ENCODE results near the gene RERG.
A peak's percentile ranks its signal among the peaks of the same experiment; 100 is the strongest.

The RERG gene

DNA sequence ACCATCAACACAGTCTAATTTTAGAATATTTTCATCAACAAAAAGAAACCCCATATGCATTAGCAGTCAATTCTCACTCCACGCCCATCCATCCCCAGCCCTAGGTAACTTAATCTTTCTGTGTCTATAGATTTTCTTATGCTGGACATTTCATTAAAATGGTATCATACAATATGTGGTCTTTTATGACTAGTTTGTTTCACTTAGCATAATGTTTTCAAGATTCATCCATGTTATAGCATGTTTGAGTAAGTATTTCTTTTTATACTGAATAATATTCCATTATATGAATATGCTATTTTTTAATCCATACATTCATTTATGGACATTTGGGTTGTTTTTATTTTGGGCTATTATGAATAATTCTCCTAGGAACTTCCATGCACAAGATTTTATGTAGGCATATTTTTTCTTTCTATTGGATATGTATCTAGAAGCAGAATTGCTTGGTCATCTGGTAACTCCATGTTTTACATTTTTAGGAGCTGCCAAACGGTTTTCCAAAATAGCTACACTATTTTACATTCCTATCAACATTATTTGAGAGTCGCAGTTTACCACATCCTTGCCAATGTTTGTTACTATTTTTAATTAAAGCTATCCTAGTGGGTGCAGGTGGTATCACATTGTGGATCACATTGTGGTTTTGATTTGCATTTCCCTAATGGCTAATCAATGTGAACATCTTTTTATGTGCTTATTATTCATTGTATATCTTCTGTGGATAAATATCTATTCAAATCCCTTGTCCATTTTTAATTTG, 49.0 kb downstream of the RERG start:
- Histone ChIP-seq H3K27ac (no peak overlapping the region), H3K4me1 (peaks cover 18% of the 10 kb centered on the region), H3K36me3 (ENCODE audit: control insufficient read depth, insufficient read depth, low read length) (no peaks in the 10 kb centered on the region), H2AFZ (no peak overlapping the region), H3K27me3 (ENCODE audit: control insufficient read depth, insufficient read depth, low read length) (no peaks in the 10 kb centered on the region), H3K9ac (no peak overlapping the region), H3K4me3 (ENCODE audit: low read depth, low read length) (no peak overlapping the region), H3K79me2 (no peaks in the 10 kb centered on the region), H3K9me3 (ENCODE audit: control insufficient read depth, low read length) (no peaks in the 10 kb centered on the region), H3K4me2 (ENCODE audit: low read length) (no peak overlapping the region)
- TF ChIP-seq, protein P1, sequence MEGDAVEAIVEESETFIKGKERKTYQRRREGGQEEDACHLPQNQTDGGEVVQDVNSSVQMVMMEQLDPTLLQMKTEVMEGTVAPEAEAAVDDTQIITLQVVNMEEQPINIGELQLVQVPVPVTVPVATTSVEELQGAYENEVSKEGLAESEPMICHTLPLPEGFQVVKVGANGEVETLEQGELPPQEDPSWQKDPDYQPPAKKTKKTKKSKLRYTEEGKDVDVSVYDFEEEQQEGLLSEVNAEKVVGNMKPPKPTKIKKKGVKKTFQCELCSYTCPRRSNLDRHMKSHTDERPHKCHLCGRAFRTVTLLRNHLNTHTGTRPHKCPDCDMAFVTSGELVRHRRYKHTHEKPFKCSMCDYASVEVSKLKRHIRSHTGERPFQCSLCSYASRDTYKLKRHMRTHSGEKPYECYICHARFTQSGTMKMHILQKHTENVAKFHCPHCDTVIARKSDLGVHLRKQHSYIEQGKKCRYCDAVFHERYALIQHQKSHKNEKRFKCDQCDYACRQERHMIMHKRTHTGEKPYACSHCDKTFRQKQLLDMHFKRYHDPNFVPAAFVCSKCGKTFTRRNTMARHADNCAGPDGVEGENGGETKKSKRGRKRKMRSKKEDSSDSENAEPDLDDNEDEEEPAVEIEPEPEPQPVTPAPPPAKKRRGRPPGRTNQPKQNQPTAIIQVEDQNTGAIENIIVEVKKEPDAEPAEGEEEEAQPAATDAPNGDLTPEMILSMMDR (IDR thresholded peaks at IDR 0.05), result no peak

DNA sequence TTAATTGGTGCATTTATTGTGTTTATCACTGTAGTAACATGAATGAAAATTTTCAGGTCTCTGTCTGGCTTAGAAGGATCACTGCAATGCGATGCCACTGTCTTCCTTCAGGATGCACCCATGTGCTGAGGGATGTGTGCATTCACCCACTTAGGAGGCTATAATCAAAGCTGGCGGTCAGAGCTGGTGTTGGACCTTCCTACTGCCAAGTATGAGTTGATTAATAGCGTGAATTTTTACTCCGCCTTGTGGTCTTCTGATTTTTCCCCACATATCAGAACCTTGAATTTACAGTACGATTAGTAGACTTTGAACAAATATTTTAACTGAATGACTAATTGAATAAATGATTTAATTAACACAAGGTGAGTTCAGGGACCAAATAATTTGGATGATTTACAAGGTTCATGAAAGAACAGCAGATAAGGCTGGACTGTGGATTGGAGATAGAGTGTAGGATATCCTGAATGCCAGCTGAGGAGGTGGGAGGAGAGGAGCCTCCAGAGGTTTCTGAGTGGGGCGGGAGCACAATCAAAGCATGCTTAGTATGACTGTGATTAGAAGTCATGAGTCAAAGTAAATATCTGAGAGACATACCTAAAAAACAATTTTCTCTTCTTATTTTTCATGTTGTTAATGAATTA, 50.1 kb downstream of the RERG start:
- Histone ChIP-seq H2AFZ (no peak overlapping the region), H3K4me1 (peaks cover 18% of the 10 kb centered on the region), H3K9ac (no peak overlapping the region), H3K27ac (no peak overlapping the region), H3K79me2 (no peaks in the 10 kb centered on the region), H3K9me3 (ENCODE audit: control insufficient read depth, low read length) (no peaks in the 10 kb centered on the region), H3K4me2 (ENCODE audit: low read length) (no peak overlapping the region), H3K4me3 (ENCODE audit: low read depth, low read length) (no peak overlapping the region), H3K27me3 (ENCODE audit: control insufficient read depth, insufficient read depth, low read length) (no peaks in the 10 kb centered on the region), H3K36me3 (ENCODE audit: control insufficient read depth, insufficient read depth, low read length) (no peaks in the 10 kb centered on the region)
- TF ChIP-seq, protein P1 (IDR thresholded peaks at IDR 0.05), result no peak

DNA sequence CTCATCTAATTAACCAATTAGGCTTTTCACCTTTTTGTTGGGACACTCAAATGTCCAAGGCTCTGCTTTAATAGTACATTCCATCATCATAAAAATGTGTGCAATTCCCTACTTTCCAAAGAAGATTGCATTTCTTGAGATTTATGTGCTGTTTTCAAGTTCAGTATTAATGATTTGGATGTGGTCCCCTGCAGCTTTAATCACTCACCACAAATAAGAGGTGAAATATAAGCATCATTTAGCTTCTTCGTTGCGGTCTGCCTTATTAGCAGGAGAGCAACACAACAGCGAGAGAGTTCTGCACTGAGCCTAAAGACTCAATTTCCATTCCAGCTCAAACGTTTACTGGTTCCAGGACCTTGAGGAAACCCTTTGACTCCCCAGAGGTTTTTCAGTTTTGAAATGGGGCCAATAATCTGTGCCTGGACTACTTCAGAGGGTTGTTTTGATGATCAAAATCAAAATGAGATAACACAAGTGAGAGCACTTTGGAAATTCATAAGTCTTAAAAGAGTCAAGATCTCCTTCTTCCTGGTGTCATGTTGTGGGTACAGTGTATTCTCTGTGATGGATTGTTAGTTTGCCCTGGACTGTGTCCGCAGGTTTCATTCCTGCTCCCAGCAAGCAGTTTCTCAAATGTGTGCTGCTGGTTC, 53.1 kb downstream of the RERG start:
- no peak overlapping the region for H3K4me3 ChIP-seq (ENCODE audit: low read depth, low read length)
- H3K27me3 ChIP-seq (ENCODE audit: control insufficient read depth, insufficient read depth, low read length), result no peaks in the 10 kb centered on the region
- no peak overlapping the region for H3K9ac ChIP-seq
- peak overlapping the region; percentile 33 for H3K27ac ChIP-seq
- H3K9me3 ChIP-seq (ENCODE audit: control insufficient read depth, low read length), result no peaks in the 10 kb centered on the region
- H3K79me2 ChIP-seq, result no peaks in the 10 kb centered on the region
- H2AFZ ChIP-seq, result peak overlapping the region; percentile 33
- TF ChIP-seq, protein P1 (IDR thresholded peaks at IDR 0.05), result no peak
- H3K36me3 ChIP-seq (ENCODE audit: control insufficient read depth, insufficient read depth, low read length), result no peaks in the 10 kb centered on the region
- no peak overlapping the region for H3K4me2 ChIP-seq (ENCODE audit: low read length)
- peaks cover 28% of the 10 kb centered on the region for H3K4me1 ChIP-seq

DNA sequence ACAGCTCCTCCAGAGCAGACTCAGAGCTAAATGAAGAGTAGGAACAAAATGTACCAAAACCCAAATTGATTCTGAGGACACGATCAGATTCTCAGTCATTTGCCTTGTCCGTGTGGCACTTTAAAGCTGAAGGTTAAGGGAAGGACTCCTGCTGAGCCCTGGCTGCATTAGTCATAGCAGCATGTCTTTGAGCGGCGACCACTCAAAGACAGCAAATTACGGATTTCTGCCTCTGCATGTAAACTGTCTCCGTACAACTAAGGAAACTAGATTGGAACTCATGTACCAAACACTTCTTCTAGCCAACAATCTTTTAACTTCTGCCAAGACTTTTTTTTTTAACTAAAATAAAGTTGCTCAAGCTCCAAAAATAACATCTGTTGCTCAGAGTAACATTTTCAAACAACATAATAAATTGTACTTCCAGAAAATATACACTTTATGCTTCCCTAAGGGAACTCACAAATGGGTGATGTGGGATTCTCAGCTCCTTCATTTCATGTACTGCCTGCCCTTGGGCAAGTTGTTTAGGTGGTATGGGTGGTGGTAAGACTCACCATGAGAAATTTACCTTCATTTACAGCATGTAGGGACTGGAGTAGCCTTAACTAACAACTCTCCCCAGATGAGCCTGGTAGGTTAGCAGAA, 56.1 kb downstream of the RERG start:
- H3K4me3 ChIP-seq (ENCODE audit: low read depth, low read length), result no peak overlapping the region
- no peaks in the 10 kb centered on the region for H3K79me2 ChIP-seq
- TF ChIP-seq, protein P1 (IDR thresholded peaks at IDR 0.05), result no peak
- H3K27me3 ChIP-seq (ENCODE audit: control insufficient read depth, insufficient read depth, low read length), result no peaks in the 10 kb centered on the region
- peaks cover 28% of the 10 kb centered on the region for H3K4me1 ChIP-seq
- H3K4me2 ChIP-seq (ENCODE audit: low read length), result no peak overlapping the region
- H3K36me3 ChIP-seq (ENCODE audit: control insufficient read depth, insufficient read depth, low read length), result no peaks in the 10 kb centered on the region
- no peak overlapping the region for H3K9ac ChIP-seq
- no peak overlapping the region for H2AFZ ChIP-seq
- H3K9me3 ChIP-seq (ENCODE audit: control insufficient read depth, low read length), result no peaks in the 10 kb centered on the region
- H3K27ac ChIP-seq, result peak overlapping the region; percentile 75

All from parathyroid adenoma (tissue), 2 donors.